Panc1 (cell line): Measurements from ENCODE around the gene CELF1. TPM values are rescaled to one million over a fixed set of nuclear protein-coding genes. Genes with fewer than 3 reads are reported as not detected.

Experiments used
- ATAC-seq: fragments of 200-7000 bp; cut with Tn5 transposase; 2 replicates; pipeline ENCODE4 v1.9.1; 2020; ENCODE audit warnings: mild to moderate bottlenecking, moderate library complexity
- BruUV-seq: library from RNA; stranded (reverse); fragments of 400-500 nt; replicated peaks from 2 replicates; lab custom pipeline; 2021; lab: Mats Ljungman, UMichigan
- CTCF ChIA-PET: fragments of 300-600 bp; sonication (Branson Sonifier 250); formaldehyde crosslinking; loops from one replicate; lab custom pipeline; 2022; ENCODE audit warnings: antibody characterized with exemption; lab: Charles Lee
- POLR2A ChIA-PET: fragments of 300-600 bp; sonication (Branson Sonifier 250); formaldehyde crosslinking; loops from one replicate; lab custom pipeline; 2022; ENCODE audit warnings: antibody characterized with exemption; lab: Charles Lee
- DNase-seq: peaks from one replicate; pipeline ENCODE4 v3.0.0-alpha.2; 2010; ENCODE audit warnings: low read depth, low spot score
- H3K27ac ChIP-seq: 2 replicates; pipeline ENCODE4 v1.5.1; 2011; ENCODE audit warnings: mild to moderate bottlenecking, low read length, inconsistent platforms
- H3K27me3 ChIP-seq: fragments of 200-500 bp; sonication (Bioruptor generic); 2 replicates; pipeline ENCODE4 v1.6.0; 2014; ENCODE audit warnings: low read length, inconsistent platforms; ENCODE audit not compliant: control insufficient read depth, insufficient read depth
- H3K36me3 ChIP-seq: fragments of 200-500 bp; sonication (Bioruptor generic); 2 replicates; pipeline ENCODE4 v1.5.1; 2014; ENCODE audit warnings: inconsistent platforms, mild to moderate bottlenecking, low read length, moderate library complexity; ENCODE audit not compliant: control insufficient read depth, insufficient read depth
- H3K4me1 ChIP-seq: 2 replicates; pipeline ENCODE4 v1.5.1; 2011; ENCODE audit warnings: inconsistent platforms, mild to moderate bottlenecking, low read length, moderate library complexity; ENCODE audit not compliant: control insufficient read depth, insufficient read depth
- H3K4me3 ChIP-seq, 2 experiments: 2 replicates each; pipeline ENCODE4 v1.5.1; 2011 to 2012; ENCODE audit warnings: low read depth in 2 of 2, low read length in 2 of 2, mild to moderate bottlenecking in 2 of 2, inconsistent platforms in 1 of 2, moderate library complexity in 1 of 2
- H3K9me3 ChIP-seq: fragments of 200-500 bp; sonication (Bioruptor generic); 2 replicates; pipeline ENCODE4 v1.5.1; 2014; ENCODE audit warnings: low read depth, mild to moderate bottlenecking, inconsistent platforms, low read length, moderate library complexity; ENCODE audit not compliant: control insufficient read depth, insufficient read depth
- CTCF ChIP-seq: fragments of 450-650 bp; IDR thresholded peaks from 2 replicates; pipeline ENCODE4 v1.5.1; 2017; ENCODE audit warnings: mild to moderate bottlenecking
- POLR2AphosphoS5 ChIP-seq: IDR thresholded peaks from 2 replicates; pipeline ENCODE4 v1.6.1; 2012; ENCODE audit warnings: mild to moderate bottlenecking, low read depth, low read length, moderate library complexity
- SIN3A ChIP-seq: IDR thresholded peaks from 2 replicates; pipeline ENCODE4 v1.6.1; 2012; ENCODE audit warnings: low read depth, mild to moderate bottlenecking, low read length, moderate library complexity, borderline replicate concordance; ENCODE audit not compliant: insufficient read depth
- TCF7L2 ChIP-seq: IDR thresholded peaks from 2 replicates; pipeline ENCODE4 v1.6.1; 2011; ENCODE audit warnings: mild to moderate bottlenecking, low read depth, low read length, inconsistent platforms
- in situ Hi-C: cut with HindIII; loops from 2 replicates; pipeline ENCODE4 v1.10.0; 2016; ENCODE audit warnings: low sequenced_read_pairs, low pct_unique_long_range_greater_than_20kb
- intact Hi-C: fragments of 100-400 bp; cut with micrococcal nuclease; formaldehyde crosslinking; loops from one replicate; pipeline ENCODE4 v1.10.0; 2022; ENCODE audit not compliant: unreplicated experiment
- total RNA-seq: library from RNA; stranded (reverse); gene quantifications from one replicate; pipeline ENCODE4 v1.2.1, GENCODE V29; 2021; ENCODE audit not compliant: unreplicated experiment
- TF ChIP-seq, protein P1 (sequence below), 2 experiments: IDR thresholded peaks; 2 replicates each; pipeline ENCODE4 v1.6.1; 2011 to 2012; ENCODE audit warnings: low read depth in 2 of 2, control low read depth in 1 of 2, low read length in 1 of 2, mild to moderate bottlenecking in 1 of 2, moderate library complexity in 1 of 2; ENCODE audit not compliant: insufficient read depth in 1 of 2

Gene CELF1
- total RNA-seq, 1 experiment from 2014 or later = 160 TPM

DNA sequence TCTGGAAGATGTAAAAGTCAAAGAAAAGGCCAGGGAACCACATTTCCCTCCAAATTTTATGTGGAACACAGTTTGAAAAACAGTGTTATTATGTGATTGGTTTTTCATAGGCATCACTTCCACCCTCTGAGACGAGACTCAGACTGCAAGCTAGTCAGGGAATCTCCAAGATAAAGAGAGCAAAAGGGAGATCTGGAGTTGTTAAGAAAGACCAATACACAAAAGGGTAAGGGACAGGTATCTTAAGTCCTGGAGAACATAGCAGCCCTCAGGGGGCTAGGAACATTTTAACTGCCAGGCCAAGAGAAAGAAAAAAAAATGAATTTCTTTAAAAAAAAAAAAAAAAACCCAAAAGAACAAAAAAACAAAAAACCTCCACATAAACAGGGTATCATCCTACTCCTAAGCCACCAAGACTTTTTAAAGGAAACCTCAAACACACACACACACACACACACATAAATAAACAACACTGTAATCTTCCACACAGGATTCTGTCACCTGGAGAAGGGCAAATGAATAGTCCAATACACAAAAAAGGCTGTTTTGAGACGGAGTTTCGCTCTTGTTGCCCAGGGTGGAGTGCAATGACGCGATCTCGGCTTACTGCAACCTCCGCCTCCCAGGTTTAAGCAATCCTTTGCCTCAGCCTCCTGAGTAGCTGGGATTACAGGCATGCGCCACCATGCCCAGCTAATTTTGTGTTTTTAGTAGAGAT lies 44.5 kb downstream of the CELF1 start:
- in situ Hi-C loops = no loop called here
- no TSS peak for BruUV-seq
- Histone ChIP-seq H3K4me3 (no peak overlapping the region), H3K27ac (no peak overlapping the region), H3K4me1 (peaks cover 32% of the 10 kb centered on the region), H3K9me3 (no peaks in the 10 kb centered on the region), H3K27me3 (no peaks in the 10 kb centered on the region), H3K36me3 (no peaks in the 10 kb centered on the region)
- DNase-seq = no peak
- CTCF ChIA-PET = interaction anchor here (0.6 to 1.0 kb wide), 2 partner anchors 43 to 45 kb away, joined by 3 read pairs; no protein-coding TSS in a partner anchor
- no peak for ATAC-seq
- TF ChIP-seq POLR2AphosphoS5 = no peak
- TF ChIP-seq, protein P1, sequence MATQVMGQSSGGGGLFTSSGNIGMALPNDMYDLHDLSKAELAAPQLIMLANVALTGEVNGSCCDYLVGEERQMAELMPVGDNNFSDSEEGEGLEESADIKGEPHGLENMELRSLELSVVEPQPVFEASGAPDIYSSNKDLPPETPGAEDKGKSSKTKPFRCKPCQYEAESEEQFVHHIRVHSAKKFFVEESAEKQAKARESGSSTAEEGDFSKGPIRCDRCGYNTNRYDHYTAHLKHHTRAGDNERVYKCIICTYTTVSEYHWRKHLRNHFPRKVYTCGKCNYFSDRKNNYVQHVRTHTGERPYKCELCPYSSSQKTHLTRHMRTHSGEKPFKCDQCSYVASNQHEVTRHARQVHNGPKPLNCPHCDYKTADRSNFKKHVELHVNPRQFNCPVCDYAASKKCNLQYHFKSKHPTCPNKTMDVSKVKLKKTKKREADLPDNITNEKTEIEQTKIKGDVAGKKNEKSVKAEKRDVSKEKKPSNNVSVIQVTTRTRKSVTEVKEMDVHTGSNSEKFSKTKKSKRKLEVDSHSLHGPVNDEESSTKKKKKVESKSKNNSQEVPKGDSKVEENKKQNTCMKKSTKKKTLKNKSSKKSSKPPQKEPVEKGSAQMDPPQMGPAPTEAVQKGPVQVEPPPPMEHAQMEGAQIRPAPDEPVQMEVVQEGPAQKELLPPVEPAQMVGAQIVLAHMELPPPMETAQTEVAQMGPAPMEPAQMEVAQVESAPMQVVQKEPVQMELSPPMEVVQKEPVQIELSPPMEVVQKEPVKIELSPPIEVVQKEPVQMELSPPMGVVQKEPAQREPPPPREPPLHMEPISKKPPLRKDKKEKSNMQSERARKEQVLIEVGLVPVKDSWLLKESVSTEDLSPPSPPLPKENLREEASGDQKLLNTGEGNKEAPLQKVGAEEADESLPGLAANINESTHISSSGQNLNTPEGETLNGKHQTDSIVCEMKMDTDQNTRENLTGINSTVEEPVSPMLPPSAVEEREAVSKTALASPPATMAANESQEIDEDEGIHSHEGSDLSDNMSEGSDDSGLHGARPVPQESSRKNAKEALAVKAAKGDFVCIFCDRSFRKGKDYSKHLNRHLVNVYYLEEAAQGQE (IDR thresholded peaks at IDR 0.05; ENCODE audit: insufficient read depth in 1 of 2, low read depth in 2 of 2, low read length in 1 of 2) = no peak
- no peak for TF ChIP-seq TCF7L2
- TF ChIP-seq SIN3A = no peak
- no peak for TF ChIP-seq CTCF
- intact Hi-C loops = no loop called here
- POLR2A ChIA-PET = no interaction called here

GRCh38 chr11:47507563-47508239 lies 45.2 kb downstream of the CELF1 start:
- H3K27me3 ChIP-seq = no peaks in the 10 kb centered on the region
- H3K9me3 ChIP-seq = no peaks in the 10 kb centered on the region
- ChIA-PET POLR2A (no interaction called here), CTCF (no interaction called here)
- H3K27ac ChIP-seq = no peak overlapping the region
- in situ Hi-C loops (no loop called here), intact Hi-C loops (no loop called here)
- no TSS peak for BruUV-seq
- TF ChIP-seq POLR2AphosphoS5 (no peak), SIN3A (no peak), CTCF (no peak), TCF7L2 (no peak)
- TF ChIP-seq, protein P1 (IDR thresholded peaks at IDR 0.05; ENCODE audit: insufficient read depth in 1 of 2, low read depth in 2 of 2, low read length in 1 of 2) = no peak
- ATAC-seq (no peak), DNase-seq (no peak)
- no peaks in the 10 kb centered on the region for H3K36me3 ChIP-seq
- peaks cover 26% of the 10 kb centered on the region for H3K4me1 ChIP-seq
- no peak overlapping the region for H3K4me3 ChIP-seq
